ENCODE results near the gene FLCN.

DNA sequence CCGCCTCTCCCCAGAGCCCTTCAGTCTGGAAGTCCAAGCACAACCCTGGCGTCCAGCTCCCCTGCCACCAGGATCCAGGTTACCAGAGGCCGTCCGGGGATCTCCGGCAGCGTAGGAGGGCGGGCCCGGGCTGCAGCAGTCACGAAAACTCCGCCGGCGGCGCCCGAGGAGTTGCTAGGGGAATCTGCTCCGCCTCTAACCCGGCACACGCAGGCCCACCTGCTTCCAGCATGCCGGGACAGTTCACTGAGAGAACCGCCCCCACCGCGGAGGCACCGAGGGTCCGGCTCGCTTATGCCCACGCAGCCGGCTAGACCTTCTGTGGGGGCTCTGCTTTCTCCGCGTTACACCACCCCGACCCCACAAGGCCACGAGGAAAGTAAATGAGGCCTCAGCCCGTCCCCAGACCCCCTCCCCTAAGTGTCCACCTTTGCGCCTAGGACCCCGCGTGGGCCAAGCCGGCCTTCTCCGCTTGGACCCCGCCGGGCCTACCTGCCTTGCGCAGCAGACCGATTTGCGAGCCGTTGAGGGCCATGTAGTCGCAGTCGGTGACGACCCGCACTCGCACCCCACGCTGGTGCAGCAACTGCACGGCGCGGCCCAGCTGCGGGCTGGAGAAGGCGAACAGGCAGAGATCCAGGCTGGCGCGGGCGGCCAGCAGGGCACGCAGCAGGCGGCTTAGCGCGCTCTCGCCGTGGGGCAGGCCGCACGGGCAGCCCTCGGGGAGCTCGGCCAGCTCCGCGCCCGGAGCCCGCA, 31.4 kb downstream of the FLCN start:
- TF ChIP-seq SP1 (IDR thresholded peaks at IDR 0.05) (no peak), CTCF (IDR thresholded peaks at IDR 0.05; ENCODE audit: low read depth, low read length, missing input control) (no peak), JUND (IDR thresholded peaks at IDR 0.05) (no peak), RXRA (IDR thresholded peaks at IDR 0.05) (peak in 1 of 2 donors; percentile 12), YY1 (IDR thresholded peaks at IDR 0.05) (no peak), FOXA1 (IDR thresholded peaks at IDR 0.05) (no peak), GABPA (IDR thresholded peaks at IDR 0.05 in 1 of 2, conservative IDR thresholded peaks at IDR 0.05 in 1 of 2) (no peak), EGR1 (IDR thresholded peaks at IDR 0.05; ENCODE audit: low read depth in 2 of 2) (no peak)
- TF ChIP-seq, protein P1, sequence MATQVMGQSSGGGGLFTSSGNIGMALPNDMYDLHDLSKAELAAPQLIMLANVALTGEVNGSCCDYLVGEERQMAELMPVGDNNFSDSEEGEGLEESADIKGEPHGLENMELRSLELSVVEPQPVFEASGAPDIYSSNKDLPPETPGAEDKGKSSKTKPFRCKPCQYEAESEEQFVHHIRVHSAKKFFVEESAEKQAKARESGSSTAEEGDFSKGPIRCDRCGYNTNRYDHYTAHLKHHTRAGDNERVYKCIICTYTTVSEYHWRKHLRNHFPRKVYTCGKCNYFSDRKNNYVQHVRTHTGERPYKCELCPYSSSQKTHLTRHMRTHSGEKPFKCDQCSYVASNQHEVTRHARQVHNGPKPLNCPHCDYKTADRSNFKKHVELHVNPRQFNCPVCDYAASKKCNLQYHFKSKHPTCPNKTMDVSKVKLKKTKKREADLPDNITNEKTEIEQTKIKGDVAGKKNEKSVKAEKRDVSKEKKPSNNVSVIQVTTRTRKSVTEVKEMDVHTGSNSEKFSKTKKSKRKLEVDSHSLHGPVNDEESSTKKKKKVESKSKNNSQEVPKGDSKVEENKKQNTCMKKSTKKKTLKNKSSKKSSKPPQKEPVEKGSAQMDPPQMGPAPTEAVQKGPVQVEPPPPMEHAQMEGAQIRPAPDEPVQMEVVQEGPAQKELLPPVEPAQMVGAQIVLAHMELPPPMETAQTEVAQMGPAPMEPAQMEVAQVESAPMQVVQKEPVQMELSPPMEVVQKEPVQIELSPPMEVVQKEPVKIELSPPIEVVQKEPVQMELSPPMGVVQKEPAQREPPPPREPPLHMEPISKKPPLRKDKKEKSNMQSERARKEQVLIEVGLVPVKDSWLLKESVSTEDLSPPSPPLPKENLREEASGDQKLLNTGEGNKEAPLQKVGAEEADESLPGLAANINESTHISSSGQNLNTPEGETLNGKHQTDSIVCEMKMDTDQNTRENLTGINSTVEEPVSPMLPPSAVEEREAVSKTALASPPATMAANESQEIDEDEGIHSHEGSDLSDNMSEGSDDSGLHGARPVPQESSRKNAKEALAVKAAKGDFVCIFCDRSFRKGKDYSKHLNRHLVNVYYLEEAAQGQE (IDR thresholded peaks at IDR 0.05) = no peak
- TF ChIP-seq, protein P2, sequence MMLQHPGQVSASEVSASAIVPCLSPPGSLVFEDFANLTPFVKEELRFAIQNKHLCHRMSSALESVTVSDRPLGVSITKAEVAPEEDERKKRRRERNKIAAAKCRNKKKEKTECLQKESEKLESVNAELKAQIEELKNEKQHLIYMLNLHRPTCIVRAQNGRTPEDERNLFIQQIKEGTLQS (IDR thresholded peaks at IDR 0.05) = no peak
